Measurements from ENCODE around the gene DNTT. TPM values are rescaled to one million over a fixed set of nuclear protein-coding genes. Genes with fewer than 3 reads are reported as not detected.

DNTT gene
- polyA plus RNA-seq, 1 donor from 2014 or later, result not detected

DNA sequence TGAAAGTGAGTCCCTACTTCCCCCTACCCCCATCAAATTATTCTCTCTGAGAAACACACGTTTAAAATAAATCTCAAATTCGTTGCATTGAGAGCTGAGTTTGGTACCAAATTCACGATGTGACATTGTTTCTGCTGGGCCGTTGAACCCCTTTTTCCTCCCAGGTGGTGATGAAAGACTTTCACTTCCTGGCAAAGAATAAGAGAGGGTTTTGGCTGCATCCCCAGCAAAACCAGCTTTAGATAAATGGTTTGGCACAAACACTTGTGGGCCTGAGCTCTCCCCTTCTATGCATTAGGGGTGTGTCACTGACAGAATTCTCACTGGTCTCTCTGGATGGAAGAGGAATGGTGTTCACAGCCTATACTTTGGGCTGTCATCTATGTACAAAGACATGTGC is 8.8 kb upstream of the DNTT start:
- Histone ChIP-seq H3K27me3 (ENCODE audit: insufficient read depth, low read depth, low read length) (no peaks in the 10 kb centered on the region), H3K4me3 (ENCODE audit: low read length) (no peak overlapping the region), H3K36me3 (ENCODE audit: insufficient read depth, low read length) (no peaks in the 10 kb centered on the region), H3K9me2 (ENCODE audit: insufficient read depth, low read length) (no peaks in the 10 kb centered on the region), H3K9me3 (ENCODE audit: low read length) (no peaks in the 10 kb centered on the region), H3K27ac (ENCODE audit: low read length) (no peak overlapping the region), H3K79me2 (replicated peaks; ENCODE audit: insufficient read depth, low read length) (no peaks in the 10 kb centered on the region), H3F3A (ENCODE audit: insufficient read depth, low read length, poor library complexity, severe bottlenecking) (no peaks in the 10 kb centered on the region), H4K20me1 (ENCODE audit: insufficient read depth) (no peaks in the 10 kb centered on the region), H2AFZ (ENCODE audit: low read depth, low read length) (no peak overlapping the region), H3K9ac (ENCODE audit: low read length) (no peak overlapping the region), H3K4me2 (ENCODE audit: low read length) (no peak overlapping the region)
- TF ChIP-seq EP300 (conservative IDR thresholded peaks at IDR 0.05; ENCODE audit: poor library complexity, severe bottlenecking), result no peak
- TF ChIP-seq RAD21 (conservative IDR thresholded peaks at IDR 0.05), result no peak
- TF ChIP-seq MXI1 (conservative IDR thresholded peaks at IDR 0.05; ENCODE audit: poor library complexity, severe bottlenecking), result no peak
- TF ChIP-seq EZH2 (IDR thresholded peaks at IDR 0.05; ENCODE audit: borderline replicate concordance, insufficient read depth, low read length, poor library complexity, severe bottlenecking), result no peak

DNA sequence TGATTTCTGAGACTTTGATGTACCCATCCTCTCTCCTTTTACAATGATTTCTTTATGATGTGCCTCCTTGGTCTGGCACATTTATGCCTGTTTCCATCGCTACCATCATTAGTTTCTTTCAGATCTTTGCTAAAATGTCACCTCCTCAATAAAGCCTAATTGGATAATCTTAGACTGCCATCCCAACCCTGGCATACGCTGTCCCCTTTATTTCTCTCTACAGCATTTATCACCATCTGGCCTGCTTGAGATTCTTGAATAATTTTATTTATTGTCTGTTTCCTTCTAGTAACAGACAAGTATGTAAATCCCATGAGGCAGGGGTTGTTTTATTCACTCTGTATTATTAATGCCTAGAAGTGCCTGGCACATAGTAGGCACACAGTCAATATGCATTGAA is 6.7 kb upstream of the DNTT start:
- Histone ChIP-seq H3K9ac (ENCODE audit: low read length) (no peak overlapping the region), H3K36me3 (ENCODE audit: insufficient read depth, low read length) (no peaks in the 10 kb centered on the region), H3F3A (ENCODE audit: insufficient read depth, low read length, poor library complexity, severe bottlenecking) (no peaks in the 10 kb centered on the region), H3K4me2 (ENCODE audit: low read length) (no peak overlapping the region), H3K27me3 (ENCODE audit: insufficient read depth, low read depth, low read length) (no peaks in the 10 kb centered on the region), H3K27ac (ENCODE audit: low read length) (no peak overlapping the region), H3K4me3 (ENCODE audit: low read length) (no peak overlapping the region), H2AFZ (ENCODE audit: low read depth, low read length) (no peak overlapping the region), H3K79me2 (replicated peaks; ENCODE audit: insufficient read depth, low read length) (no peaks in the 10 kb centered on the region), H3K9me2 (ENCODE audit: insufficient read depth, low read length) (no peaks in the 10 kb centered on the region), H4K20me1 (ENCODE audit: insufficient read depth) (no peaks in the 10 kb centered on the region), H3K9me3 (ENCODE audit: low read length) (no peaks in the 10 kb centered on the region)
- TF ChIP-seq TAF1 (IDR thresholded peaks at IDR 0.05; ENCODE audit: low read depth) (no peak), EP300 (conservative IDR thresholded peaks at IDR 0.05; ENCODE audit: poor library complexity, severe bottlenecking) (no peak), EZH2 (IDR thresholded peaks at IDR 0.05; ENCODE audit: borderline replicate concordance, insufficient read depth, low read length, poor library complexity, severe bottlenecking) (no peak), RAD21 (conservative IDR thresholded peaks at IDR 0.05) (no peak), MXI1 (conservative IDR thresholded peaks at IDR 0.05; ENCODE audit: poor library complexity, severe bottlenecking) (no peak), SMC3 (conservative IDR thresholded peaks at IDR 0.05; ENCODE audit: poor library complexity) (no peak), POLR2AphosphoS5 (IDR thresholded peaks at IDR 0.05) (no peak)
- TF ChIP-seq, protein P1, sequence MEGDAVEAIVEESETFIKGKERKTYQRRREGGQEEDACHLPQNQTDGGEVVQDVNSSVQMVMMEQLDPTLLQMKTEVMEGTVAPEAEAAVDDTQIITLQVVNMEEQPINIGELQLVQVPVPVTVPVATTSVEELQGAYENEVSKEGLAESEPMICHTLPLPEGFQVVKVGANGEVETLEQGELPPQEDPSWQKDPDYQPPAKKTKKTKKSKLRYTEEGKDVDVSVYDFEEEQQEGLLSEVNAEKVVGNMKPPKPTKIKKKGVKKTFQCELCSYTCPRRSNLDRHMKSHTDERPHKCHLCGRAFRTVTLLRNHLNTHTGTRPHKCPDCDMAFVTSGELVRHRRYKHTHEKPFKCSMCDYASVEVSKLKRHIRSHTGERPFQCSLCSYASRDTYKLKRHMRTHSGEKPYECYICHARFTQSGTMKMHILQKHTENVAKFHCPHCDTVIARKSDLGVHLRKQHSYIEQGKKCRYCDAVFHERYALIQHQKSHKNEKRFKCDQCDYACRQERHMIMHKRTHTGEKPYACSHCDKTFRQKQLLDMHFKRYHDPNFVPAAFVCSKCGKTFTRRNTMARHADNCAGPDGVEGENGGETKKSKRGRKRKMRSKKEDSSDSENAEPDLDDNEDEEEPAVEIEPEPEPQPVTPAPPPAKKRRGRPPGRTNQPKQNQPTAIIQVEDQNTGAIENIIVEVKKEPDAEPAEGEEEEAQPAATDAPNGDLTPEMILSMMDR (IDR thresholded peaks at IDR 0.05; ENCODE audit: poor library complexity, severe bottlenecking), result no peak
- TF ChIP-seq, protein P2, sequence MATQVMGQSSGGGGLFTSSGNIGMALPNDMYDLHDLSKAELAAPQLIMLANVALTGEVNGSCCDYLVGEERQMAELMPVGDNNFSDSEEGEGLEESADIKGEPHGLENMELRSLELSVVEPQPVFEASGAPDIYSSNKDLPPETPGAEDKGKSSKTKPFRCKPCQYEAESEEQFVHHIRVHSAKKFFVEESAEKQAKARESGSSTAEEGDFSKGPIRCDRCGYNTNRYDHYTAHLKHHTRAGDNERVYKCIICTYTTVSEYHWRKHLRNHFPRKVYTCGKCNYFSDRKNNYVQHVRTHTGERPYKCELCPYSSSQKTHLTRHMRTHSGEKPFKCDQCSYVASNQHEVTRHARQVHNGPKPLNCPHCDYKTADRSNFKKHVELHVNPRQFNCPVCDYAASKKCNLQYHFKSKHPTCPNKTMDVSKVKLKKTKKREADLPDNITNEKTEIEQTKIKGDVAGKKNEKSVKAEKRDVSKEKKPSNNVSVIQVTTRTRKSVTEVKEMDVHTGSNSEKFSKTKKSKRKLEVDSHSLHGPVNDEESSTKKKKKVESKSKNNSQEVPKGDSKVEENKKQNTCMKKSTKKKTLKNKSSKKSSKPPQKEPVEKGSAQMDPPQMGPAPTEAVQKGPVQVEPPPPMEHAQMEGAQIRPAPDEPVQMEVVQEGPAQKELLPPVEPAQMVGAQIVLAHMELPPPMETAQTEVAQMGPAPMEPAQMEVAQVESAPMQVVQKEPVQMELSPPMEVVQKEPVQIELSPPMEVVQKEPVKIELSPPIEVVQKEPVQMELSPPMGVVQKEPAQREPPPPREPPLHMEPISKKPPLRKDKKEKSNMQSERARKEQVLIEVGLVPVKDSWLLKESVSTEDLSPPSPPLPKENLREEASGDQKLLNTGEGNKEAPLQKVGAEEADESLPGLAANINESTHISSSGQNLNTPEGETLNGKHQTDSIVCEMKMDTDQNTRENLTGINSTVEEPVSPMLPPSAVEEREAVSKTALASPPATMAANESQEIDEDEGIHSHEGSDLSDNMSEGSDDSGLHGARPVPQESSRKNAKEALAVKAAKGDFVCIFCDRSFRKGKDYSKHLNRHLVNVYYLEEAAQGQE (IDR thresholded peaks at IDR 0.05; ENCODE audit: borderline replicate concordance), result no peak
